Measurements from ENCODE around the gene AMOT. TPM values are rescaled to one million over a fixed set of nuclear protein-coding genes. Genes with fewer than 3 reads are reported as not detected.

AMOT gene
- total RNA-seq, 1 experiment from 2014 or later = 4.0 TPM

DNA sequence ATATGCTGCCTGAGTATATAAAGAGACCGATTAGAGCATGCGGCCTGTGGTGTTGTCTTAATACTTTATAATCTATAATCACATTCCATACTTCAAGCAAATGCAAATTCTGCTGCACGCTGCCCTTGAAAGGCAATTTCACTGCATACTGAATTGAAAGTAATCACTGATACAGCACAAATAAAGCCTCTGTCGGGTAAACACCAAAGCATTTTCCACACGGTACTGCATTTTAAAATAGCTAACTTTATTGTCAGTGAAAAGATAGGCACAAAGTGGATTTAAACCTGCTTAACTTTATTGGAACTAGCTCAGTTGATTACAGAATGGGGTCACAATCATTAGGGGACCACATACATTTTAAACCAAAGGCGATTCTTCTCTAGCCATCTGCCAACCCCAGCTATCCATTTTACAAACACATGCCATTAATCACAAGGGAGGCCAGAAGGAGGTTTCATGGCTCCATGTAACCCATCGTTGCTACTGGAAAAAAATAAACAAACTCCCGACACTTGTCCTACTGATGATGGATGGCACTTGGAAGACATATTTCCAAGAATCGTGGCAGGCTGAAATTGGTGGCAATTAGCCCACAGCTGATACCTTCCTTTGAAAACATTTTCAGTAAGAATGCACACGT, 65.9 kb downstream of the AMOT start:
- Histone ChIP-seq H3K4me1 (ENCODE audit: control insufficient read depth, insufficient read depth, low read length) (no peaks in the 10 kb centered on the region), H3K27me3 (ENCODE audit: control insufficient read depth, insufficient read depth, low read length) (no peaks in the 10 kb centered on the region), H3K36me3 (ENCODE audit: control insufficient read depth, insufficient read depth, low read length) (no peaks in the 10 kb centered on the region), H3K27ac (ENCODE audit: low read length) (no peak overlapping the region), H3K9me3 (ENCODE audit: control insufficient read depth, insufficient read depth, low read depth, low read length) (no peaks in the 10 kb centered on the region), H3K4me3 (ENCODE audit: low read depth in 2 of 2, low read length in 2 of 2) (no peak overlapping the region)
- intact Hi-C loops (cut with micrococcal nuclease; ENCODE audit: unreplicated experiment) (no loop called here), in situ Hi-C loops (cut with HindIII; ENCODE audit: low pct_unique_long_range_greater_than_20kb, low sequenced_read_pairs) (no loop called here)
- TF ChIP-seq, protein P1, sequence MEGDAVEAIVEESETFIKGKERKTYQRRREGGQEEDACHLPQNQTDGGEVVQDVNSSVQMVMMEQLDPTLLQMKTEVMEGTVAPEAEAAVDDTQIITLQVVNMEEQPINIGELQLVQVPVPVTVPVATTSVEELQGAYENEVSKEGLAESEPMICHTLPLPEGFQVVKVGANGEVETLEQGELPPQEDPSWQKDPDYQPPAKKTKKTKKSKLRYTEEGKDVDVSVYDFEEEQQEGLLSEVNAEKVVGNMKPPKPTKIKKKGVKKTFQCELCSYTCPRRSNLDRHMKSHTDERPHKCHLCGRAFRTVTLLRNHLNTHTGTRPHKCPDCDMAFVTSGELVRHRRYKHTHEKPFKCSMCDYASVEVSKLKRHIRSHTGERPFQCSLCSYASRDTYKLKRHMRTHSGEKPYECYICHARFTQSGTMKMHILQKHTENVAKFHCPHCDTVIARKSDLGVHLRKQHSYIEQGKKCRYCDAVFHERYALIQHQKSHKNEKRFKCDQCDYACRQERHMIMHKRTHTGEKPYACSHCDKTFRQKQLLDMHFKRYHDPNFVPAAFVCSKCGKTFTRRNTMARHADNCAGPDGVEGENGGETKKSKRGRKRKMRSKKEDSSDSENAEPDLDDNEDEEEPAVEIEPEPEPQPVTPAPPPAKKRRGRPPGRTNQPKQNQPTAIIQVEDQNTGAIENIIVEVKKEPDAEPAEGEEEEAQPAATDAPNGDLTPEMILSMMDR (IDR thresholded peaks at IDR 0.05) = no peak
- TF ChIP-seq, protein P2, sequence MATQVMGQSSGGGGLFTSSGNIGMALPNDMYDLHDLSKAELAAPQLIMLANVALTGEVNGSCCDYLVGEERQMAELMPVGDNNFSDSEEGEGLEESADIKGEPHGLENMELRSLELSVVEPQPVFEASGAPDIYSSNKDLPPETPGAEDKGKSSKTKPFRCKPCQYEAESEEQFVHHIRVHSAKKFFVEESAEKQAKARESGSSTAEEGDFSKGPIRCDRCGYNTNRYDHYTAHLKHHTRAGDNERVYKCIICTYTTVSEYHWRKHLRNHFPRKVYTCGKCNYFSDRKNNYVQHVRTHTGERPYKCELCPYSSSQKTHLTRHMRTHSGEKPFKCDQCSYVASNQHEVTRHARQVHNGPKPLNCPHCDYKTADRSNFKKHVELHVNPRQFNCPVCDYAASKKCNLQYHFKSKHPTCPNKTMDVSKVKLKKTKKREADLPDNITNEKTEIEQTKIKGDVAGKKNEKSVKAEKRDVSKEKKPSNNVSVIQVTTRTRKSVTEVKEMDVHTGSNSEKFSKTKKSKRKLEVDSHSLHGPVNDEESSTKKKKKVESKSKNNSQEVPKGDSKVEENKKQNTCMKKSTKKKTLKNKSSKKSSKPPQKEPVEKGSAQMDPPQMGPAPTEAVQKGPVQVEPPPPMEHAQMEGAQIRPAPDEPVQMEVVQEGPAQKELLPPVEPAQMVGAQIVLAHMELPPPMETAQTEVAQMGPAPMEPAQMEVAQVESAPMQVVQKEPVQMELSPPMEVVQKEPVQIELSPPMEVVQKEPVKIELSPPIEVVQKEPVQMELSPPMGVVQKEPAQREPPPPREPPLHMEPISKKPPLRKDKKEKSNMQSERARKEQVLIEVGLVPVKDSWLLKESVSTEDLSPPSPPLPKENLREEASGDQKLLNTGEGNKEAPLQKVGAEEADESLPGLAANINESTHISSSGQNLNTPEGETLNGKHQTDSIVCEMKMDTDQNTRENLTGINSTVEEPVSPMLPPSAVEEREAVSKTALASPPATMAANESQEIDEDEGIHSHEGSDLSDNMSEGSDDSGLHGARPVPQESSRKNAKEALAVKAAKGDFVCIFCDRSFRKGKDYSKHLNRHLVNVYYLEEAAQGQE (IDR thresholded peaks at IDR 0.05; ENCODE audit: insufficient read depth in 1 of 2, low read depth in 2 of 2, low read length in 1 of 2) = no peak
- TF ChIP-seq TCF7L2 (IDR thresholded peaks at IDR 0.05; ENCODE audit: low read depth, low read length) = no peak
- TF ChIP-seq SIN3A (IDR thresholded peaks at IDR 0.05; ENCODE audit: borderline replicate concordance, insufficient read depth, low read depth, low read length) = no peak
- TF ChIP-seq POLR2AphosphoS5 (IDR thresholded peaks at IDR 0.05; ENCODE audit: low read depth, low read length) = no peak
- BruUV-seq (replicated peaks) = no TSS peak
- ChIA-PET CTCF (no interaction called here), POLR2A (interaction anchor here (0.5 kb wide), 1 partner anchor 268 kb away, joined by 4 read pairs; no protein-coding TSS in a partner anchor)
- no peak for DNase-seq (ENCODE audit: low read depth, low spot score)
- no peak for ATAC-seq

DNA sequence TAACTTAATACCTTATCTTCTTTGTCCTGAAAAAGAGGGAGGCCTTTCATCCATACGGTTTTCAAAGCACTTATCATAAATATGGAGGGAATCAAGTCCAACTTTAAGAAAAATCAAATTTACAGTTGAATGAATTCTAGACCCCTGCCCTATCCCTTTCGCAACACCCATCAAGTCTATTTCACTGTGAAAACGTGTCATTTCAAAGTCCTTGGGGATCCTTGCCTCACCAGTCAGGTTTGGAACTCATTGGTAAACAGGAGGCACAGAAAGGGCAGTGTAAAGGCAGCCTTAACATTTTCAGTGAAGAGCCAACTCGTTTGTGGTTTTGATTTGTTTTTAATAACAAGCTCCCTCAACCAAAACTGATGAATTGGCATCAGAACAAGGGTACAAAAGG, 66.5 kb downstream of the AMOT start:
- no peaks in the 10 kb centered on the region for H3K36me3 ChIP-seq (ENCODE audit: control insufficient read depth, insufficient read depth, low read length)
- no peaks in the 10 kb centered on the region for H3K9me3 ChIP-seq (ENCODE audit: control insufficient read depth, insufficient read depth, low read depth, low read length)
- no peak overlapping the region for H3K27ac ChIP-seq (ENCODE audit: low read length)
- in situ Hi-C loops (cut with HindIII; ENCODE audit: low pct_unique_long_range_greater_than_20kb, low sequenced_read_pairs) = no loop called here
- CTCF ChIA-PET = no interaction called here
- BruUV-seq (replicated peaks) = no TSS peak
- H3K4me3 ChIP-seq (ENCODE audit: low read depth in 2 of 2, low read length in 2 of 2) = no peak overlapping the region
- no peak for DNase-seq (ENCODE audit: low read depth, low spot score)
- ATAC-seq = no peak
- intact Hi-C loops (cut with micrococcal nuclease; ENCODE audit: unreplicated experiment) = no loop called here
- no peaks in the 10 kb centered on the region for H3K4me1 ChIP-seq (ENCODE audit: control insufficient read depth, insufficient read depth, low read length)
- TF ChIP-seq, protein P1 (IDR thresholded peaks at IDR 0.05) = no peak
- TF ChIP-seq, protein P2 (IDR thresholded peaks at IDR 0.05; ENCODE audit: insufficient read depth in 1 of 2, low read depth in 2 of 2, low read length in 1 of 2) = no peak
- no peak for TF ChIP-seq TCF7L2 (IDR thresholded peaks at IDR 0.05; ENCODE audit: low read depth, low read length)
- no peak for TF ChIP-seq SIN3A (IDR thresholded peaks at IDR 0.05; ENCODE audit: borderline replicate concordance, insufficient read depth, low read depth, low read length)
- no peak for TF ChIP-seq POLR2AphosphoS5 (IDR thresholded peaks at IDR 0.05; ENCODE audit: low read depth, low read length)
- POLR2A ChIA-PET = interaction anchor here (0.5 kb wide), 1 partner anchor 268 kb away, joined by 4 read pairs; no protein-coding TSS in a partner anchor
- H3K27me3 ChIP-seq (ENCODE audit: control insufficient read depth, insufficient read depth, low read length) = no peaks in the 10 kb centered on the region

Data from Panc1 (cell line).